Measurements from ENCODE around the gene UBE2N.

UBE2N gene

DNA sequence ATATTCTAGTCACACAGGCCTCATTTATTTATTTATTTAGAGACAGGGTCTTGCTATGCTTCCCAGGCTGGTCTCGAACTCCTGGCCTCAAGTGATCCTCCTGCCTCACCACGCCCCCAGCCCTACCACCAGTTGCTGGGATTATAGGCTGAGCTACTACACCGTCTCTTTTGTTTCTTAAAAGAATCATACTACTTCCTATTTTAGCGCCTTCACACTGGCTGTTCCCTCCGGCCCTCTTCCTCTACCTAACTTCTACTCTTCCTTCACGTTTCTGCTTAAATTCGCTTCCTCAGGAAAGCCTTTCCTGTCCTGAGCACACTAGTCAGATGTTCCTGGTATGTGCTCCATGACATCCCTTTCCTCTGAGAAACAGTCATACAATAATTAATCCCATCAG, 19.2 kb upstream of the UBE2N start:
- Histone ChIP-seq H3K36me3 (ENCODE audit: control insufficient read depth, insufficient read depth, low read length) (no peaks in the 10 kb centered on the region), H3K4me3 (ENCODE audit: low read depth, low read length) (no peak overlapping the region), H3K9ac (ENCODE audit: low read depth, low read length) (no peak overlapping the region), H3K27me3 (ENCODE audit: control insufficient read depth, insufficient read depth, low read length) (no peaks in the 10 kb centered on the region), H3K4me1 (ENCODE audit: control insufficient read depth, insufficient read depth, low read length) (no peaks in the 10 kb centered on the region), H3K9me3 (ENCODE audit: control insufficient read depth, insufficient read depth, low read length) (no peaks in the 10 kb centered on the region)

DNA sequence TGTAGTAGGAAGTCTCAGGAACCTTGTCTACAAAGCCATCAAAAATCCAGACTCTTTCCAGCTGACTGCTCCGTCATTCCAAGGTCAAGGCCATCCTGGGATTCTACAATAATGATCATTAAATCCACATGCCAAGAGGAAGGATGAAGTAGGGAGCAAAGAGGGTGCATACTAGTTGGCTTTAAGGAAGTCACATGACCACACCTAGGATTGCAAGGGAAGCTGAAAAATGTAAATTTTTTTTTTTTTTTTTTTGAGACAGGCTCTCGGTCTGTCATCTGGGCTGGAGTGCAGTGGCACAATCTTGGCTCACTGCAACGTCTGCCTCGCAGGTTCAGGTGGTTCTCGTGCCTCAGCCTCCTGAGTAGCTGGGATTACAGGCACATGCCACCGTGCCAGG, 18.3 kb upstream of the UBE2N start:
- Histone ChIP-seq H3K4me1 (ENCODE audit: control insufficient read depth, insufficient read depth, low read length) (no peaks in the 10 kb centered on the region), H3K27me3 (ENCODE audit: control insufficient read depth, insufficient read depth, low read length) (no peaks in the 10 kb centered on the region), H3K36me3 (ENCODE audit: control insufficient read depth, insufficient read depth, low read length) (no peaks in the 10 kb centered on the region), H3K4me3 (ENCODE audit: low read depth, low read length) (no peak overlapping the region), H3K9ac (ENCODE audit: low read depth, low read length) (no peak overlapping the region), H3K9me3 (ENCODE audit: control insufficient read depth, insufficient read depth, low read length) (no peaks in the 10 kb centered on the region)

DNA sequence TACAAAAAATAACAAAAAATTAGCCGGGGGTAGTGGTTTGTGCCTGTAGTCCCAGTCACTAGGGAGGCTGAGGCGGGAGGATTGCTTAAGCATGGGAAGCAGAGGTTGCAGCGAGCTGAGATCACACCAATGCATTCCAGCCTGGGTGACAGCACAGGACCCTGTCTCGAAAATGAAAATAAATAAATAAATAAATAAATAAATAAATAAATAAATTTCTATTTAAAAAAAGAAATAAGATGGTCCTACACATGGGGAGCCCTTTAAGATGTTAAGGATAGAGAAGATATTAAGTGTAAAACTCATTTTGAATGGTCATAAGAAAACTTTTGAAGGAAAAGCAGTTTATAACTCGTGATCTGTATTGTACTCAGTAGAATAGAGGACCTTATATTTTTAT, 17.4 kb upstream of the UBE2N start:
- Histone ChIP-seq H3K4me1 (ENCODE audit: control insufficient read depth, insufficient read depth, low read length) (no peaks in the 10 kb centered on the region), H3K9ac (ENCODE audit: low read depth, low read length) (no peak overlapping the region), H3K27me3 (ENCODE audit: control insufficient read depth, insufficient read depth, low read length) (no peaks in the 10 kb centered on the region), H3K9me3 (ENCODE audit: control insufficient read depth, insufficient read depth, low read length) (no peaks in the 10 kb centered on the region), H3K4me3 (ENCODE audit: low read depth, low read length) (no peak overlapping the region), H3K36me3 (ENCODE audit: control insufficient read depth, insufficient read depth, low read length) (no peaks in the 10 kb centered on the region)

GRCh38 chr12:93456077-93456476, 14.3 kb upstream of the UBE2N start:
- Histone ChIP-seq H3K9me3 (ENCODE audit: control insufficient read depth, insufficient read depth, low read length) (no peaks in the 10 kb centered on the region), H3K4me1 (ENCODE audit: control insufficient read depth, insufficient read depth, low read length) (no peaks in the 10 kb centered on the region), H3K27me3 (ENCODE audit: control insufficient read depth, insufficient read depth, low read length) (no peaks in the 10 kb centered on the region), H3K4me3 (ENCODE audit: low read depth, low read length) (no peak overlapping the region), H3K9ac (ENCODE audit: low read depth, low read length) (no peak overlapping the region), H3K36me3 (ENCODE audit: control insufficient read depth, insufficient read depth, low read length) (no peaks in the 10 kb centered on the region)

- Histone ChIP-seq H3K4me1 (ENCODE audit: control insufficient read depth, insufficient read depth, low read length) (no peaks in the 10 kb centered on the region), H3K9ac (ENCODE audit: low read depth, low read length) (no peak overlapping the region), H3K36me3 (ENCODE audit: control insufficient read depth, insufficient read depth, low read length) (no peaks in the 10 kb centered on the region), H3K4me3 (ENCODE audit: low read depth, low read length) (no peak overlapping the region), H3K27me3 (ENCODE audit: control insufficient read depth, insufficient read depth, low read length) (no peaks in the 10 kb centered on the region), H3K9me3 (ENCODE audit: control insufficient read depth, insufficient read depth, low read length) (no peaks in the 10 kb centered on the region)
Observed at GRCh38 chr12:93453633-93454032, 11.9 kb upstream of the UBE2N start.

DNA sequence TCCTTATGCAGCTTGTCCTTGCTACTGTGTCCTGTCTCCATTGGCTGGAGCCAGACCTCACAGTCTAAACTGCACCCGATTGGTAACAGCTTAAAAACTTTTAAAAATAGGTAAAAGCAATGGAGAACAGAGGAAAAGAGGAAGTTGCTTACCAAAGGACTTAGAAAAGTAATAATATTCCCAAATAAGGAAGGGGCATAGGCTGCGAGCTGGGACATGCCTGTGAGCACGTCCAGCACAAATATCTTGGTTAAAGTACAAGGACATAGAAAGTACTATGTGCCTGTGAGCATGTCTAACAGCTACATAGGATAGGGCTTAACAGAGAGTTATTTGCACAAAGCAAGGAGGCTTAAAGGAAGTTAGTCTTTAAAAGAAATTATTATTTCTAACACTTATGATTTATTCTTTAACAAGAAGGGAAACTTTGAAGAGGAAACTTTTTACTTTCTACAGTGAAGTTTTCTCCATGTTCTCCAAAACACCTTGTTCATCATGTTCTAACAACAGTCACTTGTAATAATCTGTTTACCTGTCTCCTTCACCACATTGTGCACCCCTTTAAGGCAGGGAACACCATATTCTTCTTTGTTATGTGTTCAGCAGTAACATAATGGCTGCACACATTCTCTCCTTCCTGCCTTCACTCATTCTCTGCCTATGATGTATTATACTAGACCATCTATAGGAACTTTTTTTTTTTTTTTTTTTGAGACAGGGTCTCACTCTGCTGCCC, 9.8 kb upstream of the UBE2N start:
- no peaks in the 10 kb centered on the region for H3K27me3 ChIP-seq (ENCODE audit: control insufficient read depth, insufficient read depth, low read length)
- no peaks in the 10 kb centered on the region for H3K36me3 ChIP-seq (ENCODE audit: control insufficient read depth, insufficient read depth, low read length)
- H3K4me1 ChIP-seq (ENCODE audit: control insufficient read depth, insufficient read depth, low read length) = no peaks in the 10 kb centered on the region
- no peak overlapping the region for H3K4me3 ChIP-seq (ENCODE audit: low read depth, low read length)
- no peak overlapping the region for H3K9ac ChIP-seq (ENCODE audit: low read depth, low read length)
- no peaks in the 10 kb centered on the region for H3K9me3 ChIP-seq (ENCODE audit: control insufficient read depth, insufficient read depth, low read length)

DNA sequence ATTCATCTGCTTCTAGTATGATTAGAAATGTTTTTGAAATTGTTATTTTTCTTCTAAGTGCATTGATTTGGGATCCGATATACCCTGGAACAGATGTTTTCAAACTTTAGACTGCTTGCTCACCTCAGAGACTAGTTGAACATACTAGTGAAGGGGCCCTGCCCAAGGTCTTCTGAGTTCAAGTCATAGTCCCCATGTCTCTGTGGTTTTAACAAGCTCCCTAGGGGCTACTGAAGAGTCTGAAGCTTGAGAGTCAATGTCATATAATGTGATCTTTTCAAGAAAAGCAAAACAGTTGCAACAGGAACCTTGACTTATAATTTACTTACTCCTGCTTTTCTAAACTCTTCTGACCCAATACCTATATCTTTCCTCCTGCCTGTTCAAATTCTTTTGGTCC, 7.5 kb upstream of the UBE2N start:
- H3K9ac ChIP-seq (ENCODE audit: low read depth, low read length) = no peak overlapping the region
- no peaks in the 10 kb centered on the region for H3K4me1 ChIP-seq (ENCODE audit: control insufficient read depth, insufficient read depth, low read length)
- no peaks in the 10 kb centered on the region for H3K9me3 ChIP-seq (ENCODE audit: control insufficient read depth, insufficient read depth, low read length)
- no peaks in the 10 kb centered on the region for H3K27me3 ChIP-seq (ENCODE audit: control insufficient read depth, insufficient read depth, low read length)
- no peak overlapping the region for H3K4me3 ChIP-seq (ENCODE audit: low read depth, low read length)
- no peaks in the 10 kb centered on the region for H3K36me3 ChIP-seq (ENCODE audit: control insufficient read depth, insufficient read depth, low read length)

DNA sequence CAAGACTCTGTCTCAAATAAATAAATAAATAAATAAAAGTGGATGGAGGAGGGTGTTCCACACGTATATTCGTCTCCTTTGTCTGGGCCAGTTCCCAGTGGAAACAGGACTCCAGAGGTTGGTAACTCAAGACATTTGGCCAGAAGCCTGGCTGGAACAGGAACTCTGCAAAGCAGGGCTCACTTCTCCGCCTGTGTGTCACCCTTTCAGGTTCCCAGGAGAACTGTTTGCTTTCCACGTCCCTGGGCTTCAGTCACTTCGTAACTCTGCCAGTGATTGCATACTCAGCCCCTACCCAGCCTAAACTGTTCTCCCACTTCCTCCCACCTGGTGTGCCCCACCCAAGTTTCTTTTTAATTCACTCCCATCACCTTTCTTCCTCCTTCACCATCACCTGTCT, 7.0 kb upstream of the UBE2N start:
- Histone ChIP-seq H3K9me3 (ENCODE audit: control insufficient read depth, insufficient read depth, low read length) (no peaks in the 10 kb centered on the region), H3K9ac (ENCODE audit: low read depth, low read length) (no peak overlapping the region), H3K27me3 (ENCODE audit: control insufficient read depth, insufficient read depth, low read length) (no peaks in the 10 kb centered on the region), H3K4me1 (ENCODE audit: control insufficient read depth, insufficient read depth, low read length) (no peaks in the 10 kb centered on the region), H3K4me3 (ENCODE audit: low read depth, low read length) (no peak overlapping the region), H3K36me3 (ENCODE audit: control insufficient read depth, insufficient read depth, low read length) (no peaks in the 10 kb centered on the region)

- Histone ChIP-seq H3K9ac (ENCODE audit: low read depth, low read length) (no peak overlapping the region), H3K36me3 (ENCODE audit: control insufficient read depth, insufficient read depth, low read length) (no peaks in the 10 kb centered on the region), H3K4me1 (ENCODE audit: control insufficient read depth, insufficient read depth, low read length) (no peaks in the 10 kb centered on the region), H3K4me3 (ENCODE audit: low read depth, low read length) (no peak overlapping the region), H3K9me3 (ENCODE audit: control insufficient read depth, insufficient read depth, low read length) (no peaks in the 10 kb centered on the region), H3K27me3 (ENCODE audit: control insufficient read depth, insufficient read depth, low read length) (no peaks in the 10 kb centered on the region)
Observed at GRCh38 chr12:93447555-93448290, 6.0 kb upstream of the UBE2N start.

GRCh38 chr12:93443576-93443975, 1.8 kb upstream of the UBE2N start:
- no peak overlapping the region for H3K4me3 ChIP-seq (ENCODE audit: low read depth, low read length)
- H3K27me3 ChIP-seq (ENCODE audit: control insufficient read depth, insufficient read depth, low read length) = no peaks in the 10 kb centered on the region
- H3K9ac ChIP-seq (ENCODE audit: low read depth, low read length) = no peak overlapping the region
- no peaks in the 10 kb centered on the region for H3K9me3 ChIP-seq (ENCODE audit: control insufficient read depth, insufficient read depth, low read length)
- H3K4me1 ChIP-seq (ENCODE audit: control insufficient read depth, insufficient read depth, low read length) = peaks cover 17% of the 10 kb centered on the region
- H3K36me3 ChIP-seq (ENCODE audit: control insufficient read depth, insufficient read depth, low read length) = no peaks in the 10 kb centered on the region

DNA sequence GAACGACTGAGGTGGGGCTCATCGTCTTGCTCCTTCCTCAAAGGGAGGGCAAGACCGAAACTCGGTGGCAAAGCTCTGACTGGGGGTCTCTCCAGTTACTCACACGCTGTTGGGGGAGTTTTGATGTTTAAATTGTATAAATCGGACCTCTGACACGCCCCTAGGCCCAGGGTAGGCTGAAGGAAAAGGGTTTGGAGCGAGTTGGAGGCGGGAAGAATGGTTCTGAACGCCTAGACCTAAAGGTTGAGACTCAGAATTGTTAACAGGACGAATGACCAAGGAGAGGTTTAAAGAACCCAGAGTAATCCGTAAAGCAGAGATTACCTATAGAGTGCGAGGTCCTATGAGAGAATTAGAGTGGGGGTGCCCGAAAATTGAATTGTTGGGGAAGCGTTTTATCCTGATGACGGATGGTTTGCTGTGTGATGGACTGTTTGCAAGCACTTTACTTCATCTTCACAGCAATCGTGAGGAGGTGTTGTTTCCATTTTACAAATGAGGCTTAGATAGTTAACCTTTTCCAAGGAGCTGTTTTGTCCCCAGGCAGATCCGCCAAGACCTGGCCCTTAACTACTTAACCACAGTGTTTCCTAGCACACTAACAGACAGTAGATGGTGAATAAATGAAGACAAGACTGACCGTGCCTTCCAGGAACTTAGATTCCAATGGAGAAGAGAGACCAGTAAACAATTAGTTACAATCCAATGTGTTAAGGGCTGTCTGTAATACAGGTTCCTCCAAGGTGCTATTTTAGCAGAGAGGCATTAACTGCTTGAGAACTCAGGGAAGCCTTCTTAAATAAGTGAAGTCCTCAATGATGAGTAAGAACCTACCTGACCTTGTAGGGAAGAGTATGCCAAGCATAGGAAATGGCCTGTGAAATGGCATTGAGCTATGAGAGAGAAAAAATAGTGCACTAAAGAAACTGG, 929 bp upstream of the UBE2N start:
- H3K9me3 ChIP-seq (ENCODE audit: control insufficient read depth, insufficient read depth, low read length) = no peaks in the 10 kb centered on the region
- H3K9ac ChIP-seq (ENCODE audit: low read depth, low read length) = peak overlapping the region; percentile 87
- H3K4me3 ChIP-seq (ENCODE audit: low read depth, low read length) = peak overlapping the region; percentile 93
- no peaks in the 10 kb centered on the region for H3K36me3 ChIP-seq (ENCODE audit: control insufficient read depth, insufficient read depth, low read length)
- peaks cover 25% of the 10 kb centered on the region for H3K4me1 ChIP-seq (ENCODE audit: control insufficient read depth, insufficient read depth, low read length)
- no peaks in the 10 kb centered on the region for H3K27me3 ChIP-seq (ENCODE audit: control insufficient read depth, insufficient read depth, low read length)

Measured in iPS-15b (cell line).